Panc1 (cell line): ENCODE results near the gene NDUFAF8.

Experiments
- TF ChIP-seq, protein P1 (sequence below): fragments of 450-650 bp; IDR thresholded peaks from 2 replicates; pipeline ENCODE4 v1.5.1; 2017; ENCODE audit warnings: mild to moderate bottlenecking
- TF ChIP-seq, protein P2 (sequence below), 2 experiments: IDR thresholded peaks; 2 replicates each; pipeline ENCODE4 v1.6.1; 2011 to 2012; ENCODE audit warnings: low read depth in 2 of 2, control low read depth in 1 of 2, low read length in 1 of 2, mild to moderate bottlenecking in 1 of 2, moderate library complexity in 1 of 2; ENCODE audit not compliant: insufficient read depth in 1 of 2

DNA sequence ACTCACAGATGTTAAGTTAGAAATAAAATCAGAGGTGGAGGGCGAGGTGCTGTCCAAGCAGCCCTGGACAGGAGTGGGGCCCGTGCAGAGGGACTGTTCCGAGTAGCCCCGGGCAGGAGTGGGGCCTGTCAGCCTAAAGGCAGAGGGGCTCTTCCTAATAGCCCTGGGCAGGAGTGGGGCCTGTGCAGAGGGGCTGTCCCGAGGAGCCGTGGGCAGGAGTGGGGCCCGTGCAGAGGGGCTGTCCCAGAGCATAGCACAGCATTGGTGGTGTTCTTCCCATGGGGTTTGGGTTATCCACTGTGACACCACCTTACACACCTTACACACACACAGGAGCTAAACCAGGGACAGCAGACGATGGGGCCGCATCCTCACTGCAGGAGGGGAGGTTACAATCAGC, 26.8 kb upstream of the NDUFAF8 start:
- TF ChIP-seq, protein P1, sequence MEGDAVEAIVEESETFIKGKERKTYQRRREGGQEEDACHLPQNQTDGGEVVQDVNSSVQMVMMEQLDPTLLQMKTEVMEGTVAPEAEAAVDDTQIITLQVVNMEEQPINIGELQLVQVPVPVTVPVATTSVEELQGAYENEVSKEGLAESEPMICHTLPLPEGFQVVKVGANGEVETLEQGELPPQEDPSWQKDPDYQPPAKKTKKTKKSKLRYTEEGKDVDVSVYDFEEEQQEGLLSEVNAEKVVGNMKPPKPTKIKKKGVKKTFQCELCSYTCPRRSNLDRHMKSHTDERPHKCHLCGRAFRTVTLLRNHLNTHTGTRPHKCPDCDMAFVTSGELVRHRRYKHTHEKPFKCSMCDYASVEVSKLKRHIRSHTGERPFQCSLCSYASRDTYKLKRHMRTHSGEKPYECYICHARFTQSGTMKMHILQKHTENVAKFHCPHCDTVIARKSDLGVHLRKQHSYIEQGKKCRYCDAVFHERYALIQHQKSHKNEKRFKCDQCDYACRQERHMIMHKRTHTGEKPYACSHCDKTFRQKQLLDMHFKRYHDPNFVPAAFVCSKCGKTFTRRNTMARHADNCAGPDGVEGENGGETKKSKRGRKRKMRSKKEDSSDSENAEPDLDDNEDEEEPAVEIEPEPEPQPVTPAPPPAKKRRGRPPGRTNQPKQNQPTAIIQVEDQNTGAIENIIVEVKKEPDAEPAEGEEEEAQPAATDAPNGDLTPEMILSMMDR: no peak
- TF ChIP-seq, protein P2, sequence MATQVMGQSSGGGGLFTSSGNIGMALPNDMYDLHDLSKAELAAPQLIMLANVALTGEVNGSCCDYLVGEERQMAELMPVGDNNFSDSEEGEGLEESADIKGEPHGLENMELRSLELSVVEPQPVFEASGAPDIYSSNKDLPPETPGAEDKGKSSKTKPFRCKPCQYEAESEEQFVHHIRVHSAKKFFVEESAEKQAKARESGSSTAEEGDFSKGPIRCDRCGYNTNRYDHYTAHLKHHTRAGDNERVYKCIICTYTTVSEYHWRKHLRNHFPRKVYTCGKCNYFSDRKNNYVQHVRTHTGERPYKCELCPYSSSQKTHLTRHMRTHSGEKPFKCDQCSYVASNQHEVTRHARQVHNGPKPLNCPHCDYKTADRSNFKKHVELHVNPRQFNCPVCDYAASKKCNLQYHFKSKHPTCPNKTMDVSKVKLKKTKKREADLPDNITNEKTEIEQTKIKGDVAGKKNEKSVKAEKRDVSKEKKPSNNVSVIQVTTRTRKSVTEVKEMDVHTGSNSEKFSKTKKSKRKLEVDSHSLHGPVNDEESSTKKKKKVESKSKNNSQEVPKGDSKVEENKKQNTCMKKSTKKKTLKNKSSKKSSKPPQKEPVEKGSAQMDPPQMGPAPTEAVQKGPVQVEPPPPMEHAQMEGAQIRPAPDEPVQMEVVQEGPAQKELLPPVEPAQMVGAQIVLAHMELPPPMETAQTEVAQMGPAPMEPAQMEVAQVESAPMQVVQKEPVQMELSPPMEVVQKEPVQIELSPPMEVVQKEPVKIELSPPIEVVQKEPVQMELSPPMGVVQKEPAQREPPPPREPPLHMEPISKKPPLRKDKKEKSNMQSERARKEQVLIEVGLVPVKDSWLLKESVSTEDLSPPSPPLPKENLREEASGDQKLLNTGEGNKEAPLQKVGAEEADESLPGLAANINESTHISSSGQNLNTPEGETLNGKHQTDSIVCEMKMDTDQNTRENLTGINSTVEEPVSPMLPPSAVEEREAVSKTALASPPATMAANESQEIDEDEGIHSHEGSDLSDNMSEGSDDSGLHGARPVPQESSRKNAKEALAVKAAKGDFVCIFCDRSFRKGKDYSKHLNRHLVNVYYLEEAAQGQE (IDR thresholded peaks at IDR 0.05; ENCODE audit: insufficient read depth in 1 of 2, low read depth in 2 of 2, low read length in 1 of 2): no peak
